ENCODE results near the gene MAB21L1. TPM values are rescaled to one million over a fixed set of nuclear protein-coding genes. Genes with fewer than 3 reads are reported as not detected.

The MAB21L1 gene
- total RNA-seq, 6 donors from 2014 or later = 0.14 TPM; not detected in 5

DNA sequence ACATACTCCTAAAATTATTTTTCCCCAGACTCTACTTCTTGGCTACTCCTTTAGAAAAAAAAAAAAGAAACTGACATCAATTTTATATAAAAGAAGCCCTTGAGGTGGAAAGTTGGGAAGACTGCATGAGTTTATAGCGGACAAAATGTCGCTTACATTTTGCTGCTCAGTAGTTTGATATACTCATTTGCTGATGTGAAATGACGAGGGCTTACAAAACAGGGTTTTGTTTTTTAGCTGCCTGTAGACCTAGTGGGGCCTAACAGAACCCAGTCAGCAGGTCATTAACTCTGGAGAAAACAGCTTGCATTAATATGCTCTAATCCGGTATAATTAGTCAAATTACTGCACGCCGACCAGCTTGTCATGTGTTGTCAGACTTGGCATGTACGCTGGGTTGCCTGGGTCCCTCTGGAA, 37.6 kb upstream of the MAB21L1 start:
- DNase-seq = no peak
- WGBS, 2 donors = 93 to 95% methylated on average over 7 of the region's 7 CpGs
- H3K4me3 ChIP-seq = no peak overlapping the region
- no peaks in the 10 kb centered on the region for H3K36me3 ChIP-seq
- H3K9me3 ChIP-seq = no peaks in the 10 kb centered on the region
- H3K27me3 ChIP-seq = no peaks in the 10 kb centered on the region
- no peak for TF ChIP-seq EP300 (IDR thresholded peaks at IDR 0.05)
- TF ChIP-seq POLR2A (IDR thresholded peaks at IDR 0.05) = no peak
- TF ChIP-seq, protein P1, sequence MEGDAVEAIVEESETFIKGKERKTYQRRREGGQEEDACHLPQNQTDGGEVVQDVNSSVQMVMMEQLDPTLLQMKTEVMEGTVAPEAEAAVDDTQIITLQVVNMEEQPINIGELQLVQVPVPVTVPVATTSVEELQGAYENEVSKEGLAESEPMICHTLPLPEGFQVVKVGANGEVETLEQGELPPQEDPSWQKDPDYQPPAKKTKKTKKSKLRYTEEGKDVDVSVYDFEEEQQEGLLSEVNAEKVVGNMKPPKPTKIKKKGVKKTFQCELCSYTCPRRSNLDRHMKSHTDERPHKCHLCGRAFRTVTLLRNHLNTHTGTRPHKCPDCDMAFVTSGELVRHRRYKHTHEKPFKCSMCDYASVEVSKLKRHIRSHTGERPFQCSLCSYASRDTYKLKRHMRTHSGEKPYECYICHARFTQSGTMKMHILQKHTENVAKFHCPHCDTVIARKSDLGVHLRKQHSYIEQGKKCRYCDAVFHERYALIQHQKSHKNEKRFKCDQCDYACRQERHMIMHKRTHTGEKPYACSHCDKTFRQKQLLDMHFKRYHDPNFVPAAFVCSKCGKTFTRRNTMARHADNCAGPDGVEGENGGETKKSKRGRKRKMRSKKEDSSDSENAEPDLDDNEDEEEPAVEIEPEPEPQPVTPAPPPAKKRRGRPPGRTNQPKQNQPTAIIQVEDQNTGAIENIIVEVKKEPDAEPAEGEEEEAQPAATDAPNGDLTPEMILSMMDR (IDR thresholded peaks at IDR 0.05) = no peak
- H3K27ac ChIP-seq = no peak overlapping the region
- no peak for ATAC-seq (ENCODE audit: low FRiP score in 2 of 2)
- no peaks in the 10 kb centered on the region for H3K4me1 ChIP-seq

DNA sequence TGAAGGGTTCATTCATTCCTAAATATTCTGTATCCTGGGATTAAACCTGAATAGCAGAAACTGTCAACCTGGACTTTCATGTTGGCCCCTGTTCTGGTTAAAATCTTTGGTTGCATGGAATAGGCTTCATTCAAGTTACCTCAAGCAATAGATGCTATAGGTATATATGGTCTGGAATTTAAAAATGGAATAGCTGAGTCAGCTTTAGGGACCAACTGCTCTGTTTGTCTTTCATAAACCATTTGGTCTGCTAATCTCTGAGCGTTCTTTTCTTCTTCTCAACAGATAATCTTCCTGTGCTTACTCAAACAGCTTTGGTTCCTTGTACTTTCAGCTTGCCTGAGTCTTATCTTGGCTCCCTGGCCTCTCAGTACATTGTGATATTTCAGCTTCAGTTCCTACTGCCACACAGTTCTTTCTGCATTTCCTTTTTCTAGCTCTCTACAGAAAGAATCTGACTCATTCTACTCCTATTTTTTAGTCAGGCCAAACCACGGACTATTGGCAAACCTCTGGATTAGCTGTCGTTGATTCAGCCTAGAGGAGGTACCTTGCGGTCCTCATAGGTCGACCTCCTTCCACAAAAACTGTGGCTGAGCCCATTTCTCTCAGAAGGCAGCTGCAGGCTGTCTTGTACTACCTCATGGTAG, 35.9 kb upstream of the MAB21L1 start:
- DNase-seq = no peak
- Histone ChIP-seq H3K27me3 (no peaks in the 10 kb centered on the region), H3K9me3 (no peaks in the 10 kb centered on the region), H3K36me3 (no peaks in the 10 kb centered on the region), H3K27ac (no peak overlapping the region), H3K4me3 (no peak overlapping the region), H3K4me1 (no peaks in the 10 kb centered on the region)
- TF ChIP-seq EP300 (IDR thresholded peaks at IDR 0.05) = no peak
- no peak for TF ChIP-seq POLR2AphosphoS5 (IDR thresholded peaks at IDR 0.05)
- TF ChIP-seq, protein P1 (IDR thresholded peaks at IDR 0.05) = no peak
- no peak for TF ChIP-seq POLR2A (IDR thresholded peaks at IDR 0.05)
- peak in 1 of 2 donors; percentile 90 for ATAC-seq (ENCODE audit: low FRiP score in 2 of 2)
- 37 to 44% methylated on average over 5 of the region's 5 CpGs for WGBS, 2 donors

DNA sequence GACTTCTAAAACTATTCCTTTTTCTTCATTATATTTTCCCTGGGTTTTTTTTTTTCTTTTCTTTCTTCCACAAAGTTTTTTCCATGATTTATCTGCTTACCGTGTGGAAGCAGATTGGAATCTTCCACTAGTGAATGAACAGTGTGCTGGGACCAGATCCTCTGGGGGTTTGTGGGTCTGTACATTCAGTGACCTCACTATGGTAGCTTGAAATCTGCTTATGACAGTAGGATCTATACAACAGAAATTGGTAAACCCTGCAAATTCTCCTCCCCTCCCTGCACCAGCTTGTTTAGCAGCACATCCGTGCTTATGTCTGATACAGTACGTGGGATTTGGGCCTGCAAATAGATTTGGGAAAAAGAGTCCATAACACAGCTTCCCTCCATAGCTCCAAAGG, 26.0 kb upstream of the MAB21L1 start:
- no peak overlapping the region for H3K27ac ChIP-seq
- no peaks in the 10 kb centered on the region for H3K36me3 ChIP-seq
- peaks cover 0 to 7% (median 2%) of the 10 kb centered on the region in 4 donors for H3K4me1 ChIP-seq
- no peaks in the 10 kb centered on the region for H3K27me3 ChIP-seq
- TF ChIP-seq POLR2A (IDR thresholded peaks at IDR 0.05) = no peak
- TF ChIP-seq, protein P1 (IDR thresholded peaks at IDR 0.05) = no peak
- no peak for TF ChIP-seq POLR2AphosphoS5 (IDR thresholded peaks at IDR 0.05)
- no peak for TF ChIP-seq EP300 (IDR thresholded peaks at IDR 0.05)
- no peaks in the 10 kb centered on the region for H3K9me3 ChIP-seq
- 70 to 76% methylated on average over 3 of the region's 3 CpGs for WGBS, 2 donors
- no peak overlapping the region for H3K4me3 ChIP-seq
- ATAC-seq (ENCODE audit: low FRiP score in 2 of 2) (no peak), DNase-seq (no peak)

DNA sequence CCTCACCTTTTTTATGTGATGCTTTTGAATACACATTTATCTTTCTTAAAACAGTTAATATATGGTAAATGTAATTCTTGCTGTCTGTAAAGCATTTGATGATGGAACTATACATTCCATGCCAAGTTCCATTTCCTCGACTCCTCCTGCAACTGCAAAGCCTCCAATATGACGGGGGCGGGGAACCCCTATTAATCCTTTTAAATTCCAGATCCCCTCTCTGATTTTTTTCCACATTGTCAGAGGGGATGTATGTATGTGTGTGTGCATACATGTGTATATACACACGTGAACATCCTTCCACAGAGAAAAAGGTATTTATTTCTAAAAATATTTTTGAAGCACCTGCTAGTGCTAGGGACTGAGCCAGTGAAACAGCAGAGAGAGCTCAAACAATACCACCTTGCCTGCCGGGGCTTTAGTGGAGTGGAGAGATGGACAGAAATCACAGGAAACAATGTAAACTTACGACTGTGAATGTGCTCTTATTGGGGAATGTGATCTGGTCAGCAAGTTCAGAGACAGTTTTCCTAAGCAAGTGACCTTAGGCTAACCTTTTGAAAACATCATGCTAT, 25.3 kb upstream of the MAB21L1 start:
- TF ChIP-seq POLR2AphosphoS5 (IDR thresholded peaks at IDR 0.05) (no peak), EP300 (IDR thresholded peaks at IDR 0.05) (no peak), POLR2A (IDR thresholded peaks at IDR 0.05) (no peak)
- TF ChIP-seq, protein P1 (IDR thresholded peaks at IDR 0.05) = no peak

DNA sequence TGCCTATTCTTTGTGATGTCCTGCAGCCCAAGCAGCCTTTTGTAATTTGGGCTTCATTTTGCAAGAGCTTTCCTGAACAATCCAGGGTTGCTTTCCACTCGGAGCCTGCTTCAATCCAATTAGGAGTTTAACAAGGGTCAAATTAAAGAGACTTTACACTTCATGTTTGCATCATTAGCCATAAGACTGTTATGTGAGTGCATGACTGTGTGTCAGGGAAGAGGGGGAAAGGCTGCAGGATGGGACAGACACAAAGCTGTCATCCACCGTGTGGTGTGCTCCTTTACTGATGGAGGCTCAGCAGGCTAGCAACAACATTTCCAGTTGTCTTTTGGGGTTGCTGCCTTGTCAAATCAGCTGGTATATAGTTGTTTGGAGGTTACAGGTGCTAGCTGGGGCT, 23.7 kb upstream of the MAB21L1 start:
- Histone ChIP-seq H3K36me3 (no peaks in the 10 kb centered on the region), H3K27me3 (no peaks in the 10 kb centered on the region), H3K9me3 (no peaks in the 10 kb centered on the region), H3K27ac (no peak overlapping the region), H3K4me3 (no peak overlapping the region), H3K4me1 (peaks cover 0 to 7% (median 2%) of the 10 kb centered on the region in 4 donors)
- ATAC-seq (ENCODE audit: low FRiP score in 2 of 2) = no peak
- TF ChIP-seq, protein P1 (IDR thresholded peaks at IDR 0.05) = no peak
- TF ChIP-seq POLR2A (IDR thresholded peaks at IDR 0.05) (no peak), EP300 (IDR thresholded peaks at IDR 0.05) (no peak), POLR2AphosphoS5 (IDR thresholded peaks at IDR 0.05) (no peak)
- WGBS, 2 donors = 76 to 77% methylated on average over 2 of the region's 2 CpGs
- no peak for DNase-seq

More for the DNA sequence above, 25.3 kb upstream of the MAB21L1 start:
- peaks cover 0 to 7% (median 2%) of the 10 kb centered on the region in 4 donors for H3K4me1 ChIP-seq
- H3K36me3 ChIP-seq = no peaks in the 10 kb centered on the region
- DNase-seq (no peak), ATAC-seq (ENCODE audit: low FRiP score in 2 of 2) (no peak)
- WGBS, 2 donors = 74 to 75% methylated on average over 6 of the region's 6 CpGs
- H3K9me3 ChIP-seq = no peaks in the 10 kb centered on the region
- H3K27ac ChIP-seq = no peak overlapping the region
- no peak overlapping the region for H3K4me3 ChIP-seq
- no peaks in the 10 kb centered on the region for H3K27me3 ChIP-seq
